GM13976 (cell line): ENCODE measurements around the gene RBM4.

ENCODE experiments used
- DNase-seq: peaks from one replicate; pipeline ENCODE4 v3.0.0; 2012; ENCODE audit warnings: low spot score
- CTCF ChIP-seq: IDR thresholded peaks from 2 replicates; pipeline ENCODE4 v1.5.1; 2012; ENCODE audit warnings: borderline replicate concordance, mild to moderate bottlenecking; ENCODE audit not compliant: insufficient read depth; ENCODE audit errors: extremely low read depth, missing control alignments, control extremely low read depth
- in situ Hi-C: fragments of 300-500 bp; cut with MboI; formaldehyde crosslinking; loops from one replicate; pipeline ENCODE4 v1.12.0; 2022; ENCODE audit warnings: low sequenced_read_pairs, mixed read lengths, inconsistent platforms; ENCODE audit not compliant: unreplicated experiment

The RBM4 gene

GRCh38 chr11:66676282-66676919 is 37.9 kb downstream of the RBM4 start:
- no peak for DNase-seq
- no peak for TF ChIP-seq CTCF
- in situ Hi-C loops: no loop called here

GRCh38 chr11:66676931-66677598 is 38.6 kb downstream of the RBM4 start:
- in situ Hi-C loops: no loop called here
- TF ChIP-seq CTCF: no peak

GRCh38 chr11:66677599-66678375 is 39.3 kb downstream of the RBM4 start, which contains the start of gene RBM4B:
Gene RBM4B (minus strand): TSS chr11:66677887. CDS start chr11:66677079, 808 bp downstream.
- peak; percentile 97 for DNase-seq
- no peak for TF ChIP-seq CTCF
- in situ Hi-C loops: no loop called here

More at GRCh38 chr11:66676931-66677598, 38.6 kb downstream of the RBM4 start:
- DNase-seq: no peak

- no peak for DNase-seq
- TF ChIP-seq CTCF: no peak
- in situ Hi-C loops: no loop called here
These were observed 42.6 kb downstream of the RBM4 start for GRCh38 chr11:66680966-66681645.

GRCh38 chr11:66683877-66684276 is 45.4 kb downstream of the RBM4 start:
- no peak for DNase-seq
- in situ Hi-C loops: no loop called here
- TF ChIP-seq CTCF: no peak

GRCh38 chr11:66684635-66685034 is 46.1 kb downstream of the RBM4 start:
- in situ Hi-C loops: no loop called here
- TF ChIP-seq CTCF: no peak

More at GRCh38 chr11:66684635-66685034, 46.1 kb downstream of the RBM4 start:
- no peak for DNase-seq
